C4-2B (cell line): ENCODE results near the gene CDH18.

ENCODE experiments used
- CTCF ChIP-seq: fragments of 450-650 bp; conservative IDR thresholded peaks from 2 replicates; pipeline ENCODE4 v1.5.1; 2017; ENCODE audit warnings: mild to moderate bottlenecking
- ZFX ChIP-seq: fragments of 450-650 bp; IDR thresholded peaks from 2 replicates; pipeline ENCODE4 v1.6.1; 2017

- no peak for TF ChIP-seq CTCF
- no peak for TF ChIP-seq ZFX
These were observed 101.7 kb downstream of the CDH18 start for GRCh38 chr5:19886123-19886917.
